Islet precursor cell (in vitro differentiated cells): ENCODE measurements around the gene MEIS2.

Source experiments
- DNase-seq: peaks from one replicate; pipeline ENCODE4 v3.0.0-alpha.2; 2018

The MEIS2 gene

DNA sequence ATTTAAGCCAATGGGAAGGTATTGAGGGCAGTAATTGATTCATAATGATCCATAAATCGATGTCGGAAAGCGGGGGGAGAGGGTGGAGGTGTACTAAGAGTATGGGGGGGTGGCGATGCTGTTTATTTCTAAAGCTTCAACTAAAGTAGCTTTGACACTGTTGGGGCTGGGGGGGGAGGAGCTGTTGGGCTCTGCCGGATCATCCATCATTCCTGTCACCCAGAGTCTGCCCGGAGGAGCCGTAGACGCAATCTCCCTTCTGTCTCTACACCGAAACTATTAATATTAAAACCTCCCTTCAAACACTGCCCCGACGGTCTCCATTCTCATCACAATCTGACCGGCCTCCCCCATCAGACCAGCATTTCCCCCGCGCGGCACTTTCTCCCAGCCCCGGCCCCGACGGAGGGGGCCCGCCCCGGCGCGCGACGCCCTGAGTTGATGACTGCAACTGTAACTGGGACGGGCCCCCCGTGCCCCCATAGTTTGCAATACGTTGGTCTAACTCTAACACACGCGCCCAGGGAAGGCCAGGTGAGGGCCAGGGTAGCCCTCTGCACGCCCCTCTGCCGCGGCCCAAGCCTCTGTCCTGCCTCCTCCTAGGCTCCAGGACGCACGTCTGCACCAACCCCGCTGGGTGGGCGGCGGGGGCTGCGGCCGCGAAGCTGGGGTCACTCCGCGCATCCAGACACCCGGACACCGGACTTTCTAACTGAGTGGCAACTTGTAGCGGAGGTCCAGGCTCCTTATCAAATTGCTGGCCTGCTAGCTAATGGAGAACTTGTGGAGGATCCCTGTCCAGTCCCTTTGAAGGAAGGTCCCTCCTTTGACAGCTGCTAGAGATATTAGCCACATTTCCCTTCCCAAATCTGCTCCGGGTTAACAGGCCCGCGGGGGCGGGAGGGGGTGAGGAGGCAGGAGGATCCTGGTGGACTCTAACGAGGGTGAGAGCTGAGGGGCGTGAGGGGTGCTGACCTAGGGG is 212.0 kb downstream of the MEIS2 start:
- peak; percentile 78 for DNase-seq

DNA sequence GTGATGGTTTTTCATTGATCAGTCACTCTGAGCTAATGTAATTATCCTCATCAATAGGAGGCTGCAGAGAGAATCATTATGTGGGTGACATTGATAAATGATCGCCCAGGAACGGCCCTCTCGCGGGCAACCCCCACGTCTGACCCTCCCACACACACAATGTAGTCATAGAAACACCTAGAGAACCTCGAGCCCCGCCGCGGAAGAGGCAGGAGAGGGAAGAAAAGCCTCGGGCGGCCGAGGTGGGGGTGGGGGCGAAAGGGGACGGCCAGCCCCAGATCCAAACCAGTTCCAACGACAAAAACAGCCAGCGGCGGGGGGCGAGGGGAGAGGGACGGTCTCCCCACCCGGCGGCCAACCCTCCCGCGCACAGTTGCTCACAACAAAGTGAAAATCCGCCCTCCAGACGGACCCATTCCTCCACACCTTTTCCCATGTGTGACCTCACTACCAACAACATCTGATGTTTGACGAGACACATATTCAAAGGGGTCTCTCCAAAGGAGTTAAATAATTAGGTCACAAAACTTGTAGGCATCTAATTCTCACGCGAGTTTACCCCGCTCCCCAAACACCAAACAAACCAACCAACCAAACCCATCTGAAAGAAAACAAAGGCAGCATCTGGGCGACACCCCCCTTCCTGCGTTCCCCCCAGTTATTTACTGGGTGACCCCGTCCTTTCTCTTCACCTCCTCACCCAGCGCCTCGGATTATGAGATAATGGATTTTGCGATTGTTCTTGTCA is 213.0 kb downstream of the MEIS2 start:
- peak; percentile 82 for DNase-seq

DNA sequence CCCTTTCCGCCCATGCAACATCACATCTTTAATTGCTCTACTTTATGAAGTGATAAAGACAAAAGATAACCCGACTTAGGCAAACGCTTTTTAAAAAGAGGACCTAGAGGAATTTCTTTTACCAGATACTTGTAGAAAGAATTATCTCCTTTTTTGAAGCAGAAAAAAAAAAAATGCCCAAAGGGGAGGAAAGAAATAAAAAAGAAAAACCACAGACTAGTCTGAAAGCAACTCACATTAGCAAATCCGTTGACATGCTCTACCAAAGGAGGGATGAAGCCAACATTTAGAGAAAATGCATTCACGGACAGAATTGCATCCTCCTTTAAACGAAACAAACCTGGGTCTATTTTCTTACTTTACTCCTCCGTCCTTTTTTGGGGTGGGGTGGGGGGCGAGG is 213.6 kb downstream of the MEIS2 start:
- no peak for DNase-seq

DNA sequence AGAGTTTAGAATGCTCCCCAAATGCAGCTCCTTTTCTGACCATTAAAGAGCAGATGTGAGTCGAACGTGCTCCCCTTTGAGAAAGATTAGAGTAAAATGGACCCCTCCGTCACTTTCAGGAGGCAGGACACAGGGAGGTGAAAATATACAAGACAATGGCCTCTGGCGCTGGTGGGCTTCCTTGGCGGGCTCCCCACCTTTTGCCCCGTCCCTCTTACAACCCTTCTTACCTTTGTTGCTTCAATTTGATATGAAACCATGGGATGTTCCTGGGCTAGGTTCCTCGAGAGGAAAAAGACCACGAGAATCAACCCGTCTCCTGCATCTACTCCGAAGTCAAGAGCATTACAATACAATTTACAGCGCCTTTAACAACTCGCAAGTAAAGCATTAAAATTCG is 214.2 kb downstream of the MEIS2 start:
- no peak for DNase-seq

DNA sequence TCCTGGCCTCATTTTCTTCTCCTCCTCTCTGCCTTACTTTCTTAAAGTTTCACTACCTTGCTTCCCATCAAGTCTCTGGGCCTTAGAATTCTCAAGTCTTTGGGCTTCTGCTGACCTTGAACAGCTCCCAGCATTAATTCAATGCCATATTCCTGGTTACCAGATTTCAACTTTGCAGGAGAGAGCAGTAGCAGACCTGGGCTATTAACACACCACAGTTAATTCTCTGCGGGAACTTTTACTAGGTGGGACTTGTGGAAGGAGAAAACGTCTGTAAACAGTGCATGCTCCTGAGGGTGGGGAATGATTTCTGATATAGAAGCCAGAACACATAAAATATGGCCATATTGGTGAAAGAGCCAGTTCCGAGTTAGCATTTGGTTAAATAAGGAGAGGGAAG is 214.6 kb downstream of the MEIS2 start:
- DNase-seq, result no peak

DNA sequence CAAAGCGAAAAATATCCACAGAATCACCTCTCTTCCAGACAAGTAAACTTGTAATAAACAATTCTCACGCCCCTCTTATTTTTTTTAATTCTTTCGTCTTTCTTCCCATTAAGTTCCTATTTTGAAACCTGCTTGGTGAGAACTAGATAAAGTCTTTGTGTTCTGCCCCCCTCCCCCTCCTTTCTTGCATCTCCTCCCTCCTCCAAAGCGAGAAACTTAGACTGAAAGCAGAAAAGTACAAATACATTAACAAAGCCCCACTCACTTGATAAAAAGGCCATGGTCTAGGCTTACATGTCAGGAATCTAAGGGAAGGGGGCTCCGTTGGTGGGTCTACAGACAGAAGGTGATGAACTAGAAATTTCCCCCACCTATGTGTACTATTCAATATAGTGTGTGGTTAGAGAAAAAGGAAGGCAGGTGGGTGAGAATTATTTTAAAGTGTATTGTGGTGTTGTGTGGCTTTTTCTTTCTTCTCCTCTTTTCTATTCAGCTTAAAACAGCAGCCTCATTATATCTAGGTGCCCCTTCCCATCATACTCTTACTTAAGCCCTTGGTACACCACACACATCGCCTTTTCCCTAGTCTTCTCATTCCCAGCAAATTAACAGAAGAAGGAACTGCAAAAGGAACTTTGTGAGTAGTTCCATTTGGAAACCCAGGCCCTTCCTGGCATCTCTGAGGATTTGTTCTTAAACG is 215.3 kb downstream of the MEIS2 start:
- no peak for DNase-seq

DNA sequence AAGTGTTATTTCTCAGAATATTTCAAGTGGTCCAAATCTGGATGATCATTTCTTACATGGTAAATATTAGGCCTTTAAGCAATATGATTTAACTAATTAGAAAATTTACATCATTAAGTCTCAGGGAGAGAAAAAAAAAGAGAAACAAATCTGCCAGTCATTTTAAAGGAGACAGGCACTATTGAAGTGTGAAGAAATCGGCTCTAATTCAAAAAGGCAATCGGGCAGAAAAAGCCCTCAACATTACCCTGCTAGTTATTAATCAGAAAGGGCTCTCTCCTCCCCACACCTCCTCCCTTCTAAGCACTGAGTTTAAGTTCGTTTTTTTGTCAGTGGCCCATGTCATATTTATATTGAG is 215.9 kb downstream of the MEIS2 start:
- DNase-seq, result no peak

DNA sequence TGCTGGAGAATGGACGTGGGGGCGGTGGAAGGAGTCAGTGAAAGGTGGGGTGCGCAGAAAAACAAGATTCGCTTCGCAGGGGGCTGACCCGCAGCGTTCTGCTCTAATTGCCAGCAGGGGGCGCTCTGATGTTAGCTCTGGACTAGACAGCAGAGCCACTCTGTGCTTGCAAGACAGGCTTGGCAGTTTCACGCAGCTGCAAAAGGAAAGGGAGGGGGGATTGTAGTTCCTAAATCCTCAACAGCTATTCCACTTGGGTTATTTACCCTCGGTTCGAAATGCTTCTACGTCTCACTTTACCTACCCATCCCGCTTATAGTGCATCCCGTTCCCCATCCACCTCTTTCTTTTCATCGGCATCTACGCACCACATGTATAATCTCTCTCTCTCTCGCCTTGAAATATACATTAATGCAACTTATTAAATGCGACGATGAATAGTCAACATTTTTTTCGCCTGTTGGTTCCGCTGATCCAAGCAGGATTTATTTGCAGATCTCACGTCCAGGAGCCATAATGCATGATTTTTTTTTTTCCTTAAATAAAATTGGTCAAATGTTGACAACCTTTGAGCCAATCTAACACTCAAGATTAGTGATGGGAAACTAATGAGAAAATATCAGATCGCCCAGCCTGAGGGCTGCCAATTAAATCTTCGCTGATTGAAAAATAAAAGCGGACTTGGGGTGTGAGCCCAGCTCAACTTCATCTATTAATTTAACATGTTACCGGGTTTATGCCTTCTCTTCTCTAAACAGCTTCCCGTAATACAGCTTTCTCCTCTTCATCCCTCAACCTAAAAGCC is 216.4 kb downstream of the MEIS2 start:
- DNase-seq, result peak; percentile 89

DNA sequence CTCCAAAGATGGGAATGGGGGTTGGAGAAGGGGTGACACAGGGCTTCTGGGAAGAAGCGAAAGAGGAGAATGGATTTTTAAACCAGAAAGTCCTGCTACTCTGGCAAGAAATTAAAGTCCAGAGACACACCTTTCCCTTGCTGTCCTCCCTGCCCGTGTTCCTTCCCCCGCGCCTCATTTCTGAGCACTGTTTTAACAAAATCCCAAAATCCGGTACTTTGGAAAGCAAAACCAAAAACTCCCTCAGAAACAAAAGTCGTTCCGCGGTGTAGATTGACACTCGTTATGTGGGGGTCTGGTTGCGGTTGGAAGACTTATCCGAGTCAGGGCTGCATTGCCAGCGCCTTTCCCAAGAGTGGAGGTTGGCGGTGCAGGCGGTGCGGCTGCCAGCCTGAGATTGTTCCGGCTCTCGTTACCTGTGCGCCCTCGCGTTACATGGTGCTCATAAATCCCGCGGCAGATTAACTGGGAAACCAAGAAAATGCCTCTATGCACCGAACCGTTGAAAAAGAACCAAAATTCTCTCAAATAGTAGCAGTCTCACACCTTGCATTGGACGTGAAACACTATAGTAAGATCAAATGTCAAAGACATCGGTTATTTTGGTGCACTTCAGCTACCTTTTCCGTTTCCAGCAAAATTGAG is 217.7 kb downstream of the MEIS2 start:
- no peak for DNase-seq

DNA sequence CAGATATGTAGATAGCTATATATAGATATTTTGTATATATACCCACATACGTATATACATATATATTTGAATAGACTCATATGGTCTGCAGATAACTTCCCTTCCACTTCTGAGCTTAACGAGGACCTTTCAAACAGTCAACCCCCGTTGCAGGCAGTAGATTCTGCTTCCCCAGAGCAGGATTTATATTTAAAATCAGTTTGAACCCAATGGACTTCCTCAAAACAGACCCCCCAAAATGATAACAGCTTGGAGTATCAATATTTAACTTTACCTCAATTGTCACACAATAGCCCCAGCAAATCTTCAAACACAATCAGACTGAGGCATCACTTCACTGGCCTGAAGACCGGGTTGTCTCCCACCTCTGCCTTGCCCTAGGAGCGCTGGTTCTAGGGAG is 218.3 kb downstream of the MEIS2 start:
- DNase-seq, result no peak

DNA sequence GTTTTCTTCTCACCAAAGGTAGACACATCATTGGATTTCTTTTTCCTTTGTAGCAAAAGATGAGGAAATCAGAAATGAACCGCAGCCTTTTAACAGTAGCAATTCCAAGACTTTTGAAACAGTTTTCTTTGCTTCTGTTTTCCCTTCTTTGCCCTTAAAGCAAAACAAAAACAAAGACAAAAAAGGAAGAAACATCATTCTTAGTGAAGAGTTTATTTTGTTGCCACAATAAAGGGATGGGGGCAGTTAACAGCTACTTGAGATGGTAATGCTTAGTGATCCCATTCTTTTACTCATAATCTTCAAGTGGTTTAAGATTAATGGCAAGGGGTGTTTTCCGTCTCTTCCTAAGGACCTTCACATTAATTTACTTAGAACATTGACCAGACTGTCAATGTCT is 218.8 kb downstream of the MEIS2 start:
- no peak for DNase-seq

DNA sequence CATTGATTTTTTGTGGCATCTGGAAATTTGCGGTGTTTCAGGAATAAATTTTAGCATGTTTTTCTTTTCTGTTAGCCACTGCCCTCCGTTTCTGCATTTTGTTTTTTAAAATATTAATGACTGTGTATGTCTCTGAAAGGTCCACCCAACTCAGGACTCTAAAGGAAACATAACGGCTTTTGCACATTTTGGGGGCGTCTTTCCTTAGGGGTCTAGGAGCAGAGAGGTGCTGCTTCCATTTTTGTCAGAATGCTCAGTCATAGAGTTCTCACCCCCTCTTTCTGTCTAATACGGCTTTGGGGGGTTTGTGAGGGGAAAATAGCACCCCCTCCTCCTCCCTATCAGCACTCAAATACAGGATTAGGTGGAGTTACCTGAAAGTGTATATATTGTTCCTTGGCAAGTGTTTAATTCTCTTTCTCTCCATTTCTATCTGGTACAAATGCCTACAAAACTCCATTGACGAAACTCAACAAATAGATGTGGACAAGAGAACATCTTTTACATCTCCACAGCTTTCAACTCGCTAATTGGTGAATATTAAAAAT is 219.4 kb downstream of the MEIS2 start:
- no peak for DNase-seq

DNA sequence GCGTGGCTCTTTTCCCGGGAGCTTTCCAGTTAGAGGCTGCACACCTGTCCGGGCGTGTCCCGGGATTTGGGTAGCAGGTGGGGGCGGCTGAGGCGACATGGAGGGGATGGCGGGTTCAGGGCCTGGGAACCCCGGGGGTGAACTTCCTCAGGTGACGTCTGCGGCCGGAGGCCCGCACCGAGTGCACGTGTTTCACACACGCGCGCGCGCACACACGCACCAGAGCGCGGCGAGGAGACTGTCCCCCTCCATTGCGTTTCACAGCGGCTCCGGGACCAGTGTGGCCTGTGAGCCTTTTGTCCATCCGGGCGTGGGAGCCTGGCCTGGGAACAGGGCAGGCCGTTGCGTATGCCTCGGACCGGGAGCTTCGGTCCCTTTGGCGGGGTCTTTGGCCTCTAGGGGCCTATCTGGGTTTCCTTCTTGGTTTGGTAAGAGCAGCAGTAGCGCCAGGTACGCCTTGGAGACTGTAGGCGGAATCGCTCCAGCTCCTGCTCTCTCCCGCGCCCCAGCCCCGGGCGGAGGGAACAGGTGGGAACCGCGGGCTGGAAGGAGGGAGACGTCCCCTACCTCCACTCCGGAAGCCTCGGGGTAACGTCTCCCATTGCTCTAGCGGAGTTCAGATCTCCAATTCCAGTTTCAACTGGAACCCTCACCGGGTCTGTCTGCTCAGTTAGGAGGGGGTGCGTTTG is 220.0 kb downstream of the MEIS2 start:
- peak; percentile 68 for DNase-seq

DNA sequence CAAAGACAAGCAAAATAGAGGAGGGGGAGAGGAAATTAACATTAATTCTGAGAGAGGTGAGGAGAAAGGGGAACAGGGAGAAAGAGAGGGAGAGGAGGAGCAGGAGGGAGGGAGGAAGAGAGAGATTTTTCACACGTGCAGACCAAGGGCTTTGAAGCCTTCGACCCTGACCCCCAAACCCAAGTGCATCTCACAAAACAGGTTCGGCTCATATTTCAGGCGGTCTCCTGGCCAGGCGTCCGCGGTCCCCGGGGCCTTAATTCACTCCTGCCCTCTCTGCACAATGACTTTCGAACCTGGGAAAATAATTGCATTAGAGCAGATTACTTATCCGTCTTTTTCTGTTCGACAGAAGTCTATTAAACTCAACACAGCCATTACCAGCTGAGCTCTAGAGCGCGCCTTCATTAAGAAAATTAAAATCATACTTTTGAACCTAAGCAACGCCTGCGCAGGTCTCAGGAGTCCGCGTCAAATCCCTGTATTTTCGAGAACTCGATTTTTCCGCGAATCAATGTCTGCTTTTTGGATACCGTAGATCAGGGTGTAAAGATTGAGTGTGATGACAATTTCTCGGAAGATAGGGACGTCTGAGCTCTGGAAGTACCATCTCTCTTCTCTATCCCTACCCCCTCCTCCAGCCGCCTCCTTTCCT is 220.7 kb downstream of the MEIS2 start:
- DNase-seq, result no peak

DNA sequence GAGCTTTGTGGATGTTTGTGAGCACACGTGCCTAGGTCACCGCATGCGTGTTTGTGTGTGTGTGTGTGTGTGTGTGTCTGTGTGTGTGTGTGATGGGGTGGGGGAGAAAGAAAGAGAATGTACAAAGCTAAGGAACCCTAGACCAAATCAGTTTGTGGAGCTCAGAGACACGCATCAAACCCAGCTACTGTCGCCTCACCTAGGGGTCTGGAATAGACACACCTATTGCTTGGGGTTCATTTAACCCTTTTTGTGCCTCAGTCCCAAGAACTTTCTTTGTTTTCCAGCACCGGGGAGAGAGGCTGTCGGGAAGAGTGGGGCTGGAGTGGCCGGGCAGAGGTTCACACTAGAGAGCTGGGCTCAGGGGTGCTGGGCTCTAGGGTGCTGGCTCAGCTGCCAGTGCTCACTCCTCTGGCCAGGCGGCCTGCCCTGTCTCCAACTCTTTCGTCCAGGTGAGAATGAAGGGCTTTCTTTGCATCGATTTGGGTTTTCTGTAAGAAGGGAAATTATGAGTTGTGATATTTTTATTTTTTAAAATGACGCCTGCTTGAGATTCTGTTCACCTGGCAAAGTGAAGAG is 221.6 kb downstream of the MEIS2 start:
- no peak for DNase-seq

DNA sequence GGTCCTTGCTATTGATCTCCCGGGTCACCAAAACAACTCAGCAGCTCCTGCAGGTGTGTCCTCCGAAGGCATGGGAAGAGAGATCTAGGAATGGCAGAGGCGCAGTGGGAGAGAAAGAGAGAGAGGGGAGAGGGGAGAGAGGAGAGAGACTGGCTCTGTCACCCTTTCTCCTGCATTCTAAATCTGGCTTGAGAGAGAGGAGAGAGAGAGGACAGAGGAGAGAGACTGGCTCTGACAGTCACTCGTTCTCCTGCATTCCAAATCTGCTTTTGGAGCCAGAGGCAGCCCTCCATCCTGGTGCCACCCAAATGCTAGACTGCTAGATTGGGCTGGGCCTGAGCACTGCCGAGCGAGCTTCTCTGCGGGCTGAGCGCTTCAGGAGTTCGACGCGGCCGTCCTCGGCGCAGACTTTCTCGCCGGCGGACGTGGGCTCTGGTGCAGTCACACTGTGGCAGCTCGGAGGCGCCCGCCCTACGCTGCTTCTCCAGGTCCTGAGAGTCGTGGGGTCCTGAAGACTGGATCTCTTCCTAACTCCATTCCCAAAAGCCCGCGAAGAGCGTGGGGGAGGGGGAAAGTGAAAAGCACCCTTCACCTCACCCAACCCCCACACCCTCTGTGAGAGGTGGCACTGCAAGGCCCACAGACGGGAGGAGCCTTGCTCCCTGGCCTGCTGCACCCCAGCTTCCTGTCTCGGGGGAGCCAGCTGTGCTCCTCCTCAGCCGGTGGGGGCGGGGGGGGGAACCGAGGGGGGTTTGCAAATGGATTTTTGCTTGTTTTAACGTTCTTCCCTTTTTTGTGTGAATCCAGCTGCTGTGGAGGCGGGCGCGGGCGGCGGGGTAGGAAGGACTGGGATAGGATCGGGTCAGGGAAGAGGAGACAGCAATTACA is 222.3 kb downstream of the MEIS2 start:
- peak; percentile 60 for DNase-seq

DNA sequence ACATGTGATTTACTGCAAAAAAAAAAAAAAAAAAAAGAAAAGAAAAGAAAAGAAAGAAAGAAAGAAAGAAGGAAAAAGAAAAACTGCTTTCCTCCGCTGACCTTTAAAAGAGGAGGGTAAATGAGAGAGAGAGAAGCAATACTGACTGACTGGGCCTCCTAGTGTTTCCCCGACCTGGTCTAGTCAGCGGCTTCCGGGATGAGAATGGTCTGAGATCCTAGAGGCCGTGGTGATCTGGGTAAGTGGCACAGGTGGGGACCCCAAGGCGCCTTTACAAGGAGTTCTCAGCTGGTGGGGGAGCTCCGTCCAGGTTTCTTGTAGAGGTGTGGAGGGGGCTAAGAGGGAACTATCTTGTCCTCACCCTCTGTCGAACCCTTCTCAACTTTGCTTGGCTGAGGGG is 223.1 kb downstream of the MEIS2 start:
- no peak for DNase-seq

DNA sequence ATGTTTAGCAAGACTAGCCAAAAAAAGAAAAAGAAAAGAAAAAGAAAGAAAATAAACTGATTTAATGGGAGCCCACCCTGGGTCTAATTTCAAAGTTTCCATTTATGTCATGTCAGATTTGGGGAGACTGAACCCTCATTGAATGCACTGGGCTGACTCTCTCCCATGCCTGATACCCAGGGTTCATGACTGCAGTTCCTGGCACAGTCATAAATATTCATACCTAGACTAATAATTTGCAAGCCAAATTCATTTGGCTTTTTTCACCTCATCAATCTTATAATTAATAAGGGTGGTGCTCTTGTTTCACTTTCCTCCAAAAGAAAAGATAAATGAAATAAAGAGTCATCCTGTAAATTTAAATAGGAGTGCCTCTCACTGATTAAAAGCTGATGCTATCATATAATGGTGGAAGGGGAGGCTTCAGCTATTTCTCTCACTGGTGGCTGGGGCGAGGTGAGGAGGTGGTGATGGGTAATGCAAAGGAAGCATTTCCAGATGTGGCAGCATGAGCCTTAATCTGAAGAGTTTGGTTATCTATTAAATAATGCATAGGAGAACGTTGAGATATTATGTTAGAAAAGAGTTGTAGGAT is 224.5 kb downstream of the MEIS2 start:
- DNase-seq, result no peak

DNA sequence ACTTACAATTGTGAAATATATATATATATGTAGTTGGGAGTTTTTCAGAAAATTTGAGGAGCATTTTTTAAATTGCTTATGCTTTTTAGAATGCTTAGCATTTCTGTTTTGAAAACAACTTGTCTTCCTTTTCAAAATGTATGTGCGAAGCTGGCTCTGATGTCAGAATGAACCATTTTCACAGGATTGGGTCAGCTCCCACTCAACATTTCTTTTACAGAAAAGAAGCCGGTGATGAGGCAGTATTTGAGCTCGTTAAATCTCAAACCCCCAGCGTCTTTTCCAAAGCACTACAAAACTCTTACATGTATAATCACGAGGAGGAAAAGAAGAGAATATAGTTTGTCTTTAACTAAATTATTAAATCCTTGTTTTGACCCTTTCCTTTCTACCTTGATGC is 225.4 kb downstream of the MEIS2 start:
- DNase-seq, result no peak
